CD4-positive, alpha-beta memory T cell (primary cell): ENCODE results near the gene TAF1. TPM values are rescaled to one million over a fixed set of nuclear protein-coding genes. Genes with fewer than 3 reads are reported as not detected.
A peak's percentile ranks its signal among the peaks of the same experiment; 100 is the strongest.
"Not testable (repeated sequence)": the region's sequence is repeated elsewhere in the genome, so short reads cannot be mapped to it uniquely, and the experiment has no call there.

Source experiments
- CTCF ChIA-PET: fragments of 350-600 bp; sonication (Branson Sonifier 250); formaldehyde crosslinking; loops from one replicate; lab custom pipeline; 2021; ENCODE audit warnings: inconsistent platforms; ENCODE audit not compliant: partially characterized antibody; lab: Charles Lee
- POLR2A ChIA-PET: fragments of 350-600 bp; sonication (Branson Sonifier 250); formaldehyde crosslinking; loops from one replicate; lab custom pipeline; 2021; ENCODE audit not compliant: partially characterized antibody; lab: Charles Lee
- DNase-seq, 5 donors: peaks; one replicate each; pipeline versions ENCODE4 v3.0.0 to v3.0.0-alpha.2; 2020 to 2022; ENCODE audit warnings: mixed read lengths in 1 of 5
- H3K27ac ChIP-seq: one replicate; pipeline ENCODE4 v1.7.0; 2013; ENCODE audit warnings: low read depth, low read length
- H3K27me3 ChIP-seq: 2 replicates; pipeline ENCODE4 v1.7.0; 2013; ENCODE audit warnings: mild to moderate bottlenecking, low read length, moderate library complexity; ENCODE audit not compliant: insufficient read depth
- H3K36me3 ChIP-seq: 2 replicates; pipeline ENCODE4 v1.7.0; 2013; ENCODE audit warnings: mild to moderate bottlenecking, low read length, moderate library complexity; ENCODE audit not compliant: insufficient read depth
- H3K4me1 ChIP-seq: 2 replicates; pipeline ENCODE4 v1.7.0; 2013; ENCODE audit warnings: mild to moderate bottlenecking, low read length, moderate library complexity; ENCODE audit not compliant: insufficient read depth
- H3K4me3 ChIP-seq, 2 donors: one replicate each; pipeline ENCODE4 v1.7.0; 2013; ENCODE audit warnings: low read length in 2 of 2, mild to moderate bottlenecking in 1 of 2
- H3K9me3 ChIP-seq, 2 donors: one replicate each; pipeline ENCODE4 v1.7.0; 2013; ENCODE audit warnings: low read length in 2 of 2, control low read depth in 1 of 2; ENCODE audit not compliant: control insufficient read depth in 1 of 2
- H3K27ac Mint-ChIP-seq, 7 donors: one replicate each; pipeline ENCODE4 v1.8.0; 2020 to 2021; ENCODE audit warnings: mixed read lengths in 7 of 7, mild to moderate bottlenecking in 6 of 7, inconsistent platforms in 3 of 7, moderate library complexity in 3 of 7
- H3K27me3 Mint-ChIP-seq, 2 donors: one replicate each; pipeline ENCODE4 v1.8.0; 2020 to 2021; ENCODE audit warnings: mixed read lengths in 2 of 2
- H3K36me3 Mint-ChIP-seq, 2 donors: one replicate each; pipeline ENCODE4 v1.8.0; 2020 to 2021; ENCODE audit warnings: mixed read lengths in 2 of 2, inconsistent platforms in 1 of 2, mild to moderate bottlenecking in 1 of 2
- H3K4me1 Mint-ChIP-seq, 4 donors: one replicate each; pipeline ENCODE4 v1.8.0; 2020 to 2021; ENCODE audit warnings: mixed read lengths in 4 of 4, mild to moderate bottlenecking in 1 of 4
- H3K4me3 Mint-ChIP-seq, 8 donors: one replicate each; pipeline ENCODE4 v1.8.0; 2020 to 2021; ENCODE audit warnings: mixed read lengths in 8 of 8, mild to moderate bottlenecking in 7 of 8, moderate library complexity in 6 of 8, inconsistent platforms in 3 of 8
- H3K9me3 Mint-ChIP-seq, 8 donors: one replicate each; pipeline ENCODE4 v1.8.0; 2020 to 2021; ENCODE audit warnings: mixed read lengths in 8 of 8, mild to moderate bottlenecking in 5 of 8, inconsistent platforms in 3 of 8, moderate library complexity in 1 of 8
- intact Hi-C: fragments of 100-400 bp; cut with micrococcal nuclease; formaldehyde crosslinking; loops from one replicate; pipeline ENCODE4 v1.15.1; 2023
- polyA plus RNA-seq, 2 donors: library from polyadenylated mRNA; unstranded; fragments of 300-500 nt; fragmentation: Illumina TruSeq; gene quantifications; one replicate each; pipeline ENCODE4 v1.2.3, GENCODE V29; 2021
- total RNA-seq, 2 experiments: library from RNA; stranded (reverse); gene quantifications; one replicate each; pipeline ENCODE4 v1.2.3, GENCODE V29; 2021

TAF1 gene
- total and polyA plus RNA-seq, 4 experiments from 2014 or later: 2.5 to 81.8 (median 42.6) TPM

GRCh38 chrX:71487814-71488213, 121.7 kb downstream of the TAF1 start:
- no peak for DNase-seq
- CTCF ChIA-PET: no interaction called here
- H3K27ac ChIP-seq: no peak overlapping the region
- peaks cover 4% of the 10 kb centered on the region for H3K4me1 ChIP-seq
- Mint-ChIP-seq H3K4me3 (no peak overlapping the region), H3K27me3 (no peaks in the 10 kb centered on the region), H3K4me1 (peaks cover 3 to 8% (median 4%) of the 10 kb centered on the region in 4 donors), H3K9me3 (no peaks in the 10 kb centered on the region), H3K27ac (no peak overlapping the region), H3K36me3 (no peaks in the 10 kb centered on the region)
- H3K9me3 ChIP-seq: no peaks in the 10 kb centered on the region
- POLR2A ChIA-PET: interaction anchor here (1.2 kb wide), 1 partner anchor 45 kb away, joined by 4 read pairs; the partner anchor contains the start of gene OGT
- no peaks in the 10 kb centered on the region for H3K27me3 ChIP-seq
- no peaks in the 10 kb centered on the region for H3K36me3 ChIP-seq
- intact Hi-C loops: no loop called here
- H3K4me3 ChIP-seq: no peak overlapping the region

- H3K36me3 Mint-ChIP-seq: no peaks in the 10 kb centered on the region
- peaks cover 3 to 8% (median 4%) of the 10 kb centered on the region in 4 donors for H3K4me1 Mint-ChIP-seq
- H3K4me3 Mint-ChIP-seq: no peak overlapping the region
- CTCF ChIA-PET: no interaction called here
- H3K36me3 ChIP-seq: no peaks in the 10 kb centered on the region
- no peak for DNase-seq
- H3K27ac ChIP-seq: no peak overlapping the region
- no peak overlapping the region for H3K4me3 ChIP-seq
- H3K4me1 ChIP-seq: peaks cover 8% of the 10 kb centered on the region
- intact Hi-C loops: no loop called here
- H3K27me3 Mint-ChIP-seq: no peaks in the 10 kb centered on the region
- H3K9me3 Mint-ChIP-seq: no peaks in the 10 kb centered on the region
- no peaks in the 10 kb centered on the region for H3K27me3 ChIP-seq
- peak overlapping the region in 1 of 7 donors; percentile 41 for H3K27ac Mint-ChIP-seq
- POLR2A ChIA-PET: no interaction called here
- H3K9me3 ChIP-seq: no peaks in the 10 kb centered on the region
Measured at GRCh38 chrX:71489540-71489939, 123.4 kb downstream of the TAF1 start.

DNA sequence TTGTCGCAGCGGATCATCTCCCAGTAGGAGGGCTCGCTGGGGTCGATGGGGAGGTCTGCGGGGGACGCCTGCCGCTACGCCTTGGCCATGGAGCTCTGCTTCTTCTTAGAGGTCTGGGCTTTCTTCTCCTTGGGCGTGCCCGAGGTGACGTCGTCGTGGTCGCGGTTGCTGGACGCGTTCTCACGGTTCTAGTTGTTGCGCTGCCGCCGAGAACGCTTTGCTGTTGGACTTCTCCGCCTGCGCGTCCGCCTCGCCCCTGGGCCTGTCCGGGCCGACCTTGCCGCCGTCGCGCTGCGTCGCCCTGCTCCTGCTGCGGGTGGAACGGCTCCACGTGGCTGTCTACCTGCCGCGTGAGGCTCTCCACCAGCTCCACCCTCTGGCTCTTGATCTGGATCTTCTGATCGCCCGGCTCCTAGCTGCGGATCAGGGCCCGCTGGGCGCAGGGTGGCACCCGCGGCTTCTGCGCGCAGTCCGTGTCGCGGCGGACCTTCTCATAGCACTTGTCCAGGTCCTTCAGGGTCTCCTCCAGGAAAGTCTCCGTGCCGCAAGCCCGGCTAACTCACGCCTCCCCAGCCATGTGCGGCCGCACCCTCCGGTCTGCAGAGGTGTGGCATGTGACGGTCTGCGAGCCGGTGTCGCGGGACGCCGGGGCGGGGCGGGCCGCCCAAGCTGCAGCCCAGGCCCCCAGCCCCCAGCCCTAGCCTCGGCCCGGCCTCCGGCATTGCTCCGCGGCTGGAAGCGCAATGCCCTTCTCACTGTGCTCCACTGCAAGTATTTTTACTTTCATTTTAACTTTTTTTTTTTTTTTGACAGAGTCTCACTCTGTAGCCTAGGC, 126.3 kb downstream of the TAF1 start:
- H3K9me3 Mint-ChIP-seq: peaks cover 0 to 2% (median 0%) of the 10 kb centered on the region in 8 donors
- Histone ChIP-seq H3K27me3 (no peaks in the 10 kb centered on the region), H3K4me3 (peak overlapping the region in 1 of 2 donors; percentile 64), H3K27ac (peak overlapping the region; percentile 43), H3K36me3 (no peaks in the 10 kb centered on the region), H3K9me3 (no peaks in the 10 kb centered on the region), H3K4me1 (peaks cover 8% of the 10 kb centered on the region)
- DNase-seq: peak; percentile 45 to 49 (median 48)
- peaks cover 4 to 8% (median 4%) of the 10 kb centered on the region in 4 donors for H3K4me1 Mint-ChIP-seq
- peak overlapping the region; percentile 65 to 87 (median 84) for H3K4me3 Mint-ChIP-seq
- H3K27ac Mint-ChIP-seq: peak overlapping the region; percentile 42 to 93 (median 85)
- peaks cover 0 to 1% of the 10 kb centered on the region in 2 donors for H3K27me3 Mint-ChIP-seq
- intact Hi-C loops: loop anchor here (1.0 kb wide), 1 partner anchor 40 kb away; no protein-coding TSS in a partner anchor
- POLR2A ChIA-PET: interaction anchor here (0.9 to 4.6 kb wide), 5 partner anchors 40 to 160 kb away, joined by 3 to 50 read pairs (median 4); partner anchors contain the start of genes OGT and TAF1
- CTCF ChIA-PET: interaction anchor here (1.5 to 2.0 kb wide), 2 partner anchors 40 to 50 kb away, joined by 3 to 4 read pairs; no protein-coding TSS in a partner anchor
- H3K36me3 Mint-ChIP-seq: no peaks in the 10 kb centered on the region

- DNase-seq: no peak
- no peak overlapping the region for H3K4me3 ChIP-seq
Measured at GRCh38 chrX:71493111-71493613, 127.0 kb downstream of the TAF1 start.

GRCh38 chrX:71495979-71496378, 129.8 kb downstream of the TAF1 start:
- H3K27ac ChIP-seq, H3K36me3 ChIP-seq, H3K4me3 Mint-ChIP-seq, H3K27me3 Mint-ChIP-seq, H3K4me1 ChIP-seq, H3K9me3 Mint-ChIP-seq, CTCF ChIA-PET, DNase-seq, H3K27me3 ChIP-seq, H3K36me3 Mint-ChIP-seq, H3K27ac Mint-ChIP-seq, H3K4me3 ChIP-seq, intact Hi-C loops, H3K9me3 ChIP-seq, H3K4me1 Mint-ChIP-seq: not testable (repeated sequence)
- POLR2A ChIA-PET: interaction anchor here (4.6 kb wide), 1 partner anchor 37 kb away, joined by 50 read pairs; the partner anchor contains the start of gene OGT

More at GRCh38 chrX:71493111-71493613, 127.0 kb downstream of the TAF1 start:
- CTCF ChIA-PET: no interaction called here
- no peak overlapping the region for H3K27ac ChIP-seq
- no peaks in the 10 kb centered on the region for H3K36me3 ChIP-seq
- Mint-ChIP-seq H3K4me1 (peaks cover 4 to 8% (median 4%) of the 10 kb centered on the region in 4 donors), H3K36me3 (no peaks in the 10 kb centered on the region), H3K4me3 (peak overlapping the region; percentile 65 to 87 (median 74)), H3K27me3 (peaks cover 0 to 1% of the 10 kb centered on the region in 2 donors), H3K9me3 (peaks cover 0 to 2% (median 0%) of the 10 kb centered on the region in 8 donors), H3K27ac (peak overlapping the region in 2 of 7 donors; percentile 7 to 79)
- intact Hi-C loops: no loop called here
- peaks cover 8% of the 10 kb centered on the region for H3K4me1 ChIP-seq
- H3K9me3 ChIP-seq: no peaks in the 10 kb centered on the region
- POLR2A ChIA-PET: interaction anchor here (1.3 to 4.6 kb wide), 2 partner anchors 39 to 127 kb away, joined by 8 to 50 read pairs; partner anchors contain the start of genes OGT and TAF1
- H3K27me3 ChIP-seq: no peaks in the 10 kb centered on the region

DNA sequence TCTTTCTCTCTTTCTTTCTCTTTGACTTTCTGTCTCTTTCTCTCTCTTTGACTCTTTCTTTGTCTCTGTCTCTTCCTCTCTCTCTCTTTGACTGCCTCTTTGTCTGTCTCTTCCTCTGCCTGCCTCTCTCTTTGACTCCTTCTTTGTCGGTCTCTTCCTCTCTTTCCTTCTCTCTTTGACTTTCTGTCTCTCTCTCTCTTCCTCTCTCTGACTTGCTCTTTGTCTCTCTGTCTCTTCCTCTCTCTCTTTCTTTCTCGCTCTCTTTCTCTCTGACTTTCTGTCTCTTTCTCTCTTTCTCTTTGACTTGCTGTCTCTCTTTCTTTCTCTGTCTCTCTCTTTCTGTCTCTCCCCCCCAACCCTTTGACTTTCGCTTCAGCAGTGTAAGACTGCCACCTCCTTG, 130.3 kb downstream of the TAF1 start:
- Histone ChIP-seq H3K4me1 (peaks cover 8% of the 10 kb centered on the region), H3K27ac (no peak overlapping the region), H3K27me3 (no peaks in the 10 kb centered on the region), H3K4me3 (no peak overlapping the region), H3K36me3 (no peaks in the 10 kb centered on the region), H3K9me3 (no peaks in the 10 kb centered on the region)
- Mint-ChIP-seq H3K27me3 (peaks cover 0 to 1% of the 10 kb centered on the region in 2 donors), H3K27ac (peak overlapping the region in 2 of 7 donors; percentile 68 to 69), H3K4me3 (no peak overlapping the region), H3K4me1 (peaks cover 4 to 8% (median 4%) of the 10 kb centered on the region in 4 donors), H3K36me3 (no peaks in the 10 kb centered on the region), H3K9me3 (peaks cover 0 to 2% (median 0%) of the 10 kb centered on the region in 8 donors)
- no peak for DNase-seq
- intact Hi-C loops: no loop called here
- CTCF ChIA-PET: no interaction called here
- POLR2A ChIA-PET: no interaction called here

GRCh38 chrX:71502080-71502479, 135.9 kb downstream of the TAF1 start:
- POLR2A ChIA-PET, H3K4me1 ChIP-seq, H3K36me3 Mint-ChIP-seq, H3K27me3 ChIP-seq, DNase-seq, H3K9me3 Mint-ChIP-seq, intact Hi-C loops, H3K4me1 Mint-ChIP-seq, H3K27ac Mint-ChIP-seq, CTCF ChIA-PET, H3K27ac ChIP-seq, H3K27me3 Mint-ChIP-seq, H3K4me3 ChIP-seq, H3K9me3 ChIP-seq, H3K4me3 Mint-ChIP-seq, H3K36me3 ChIP-seq: not testable (repeated sequence)
